ENCODE results near the gene MDFI. TPM values are rescaled to one million over a fixed set of nuclear protein-coding genes. Genes with fewer than 3 reads are reported as not detected.

Gene MDFI
- total RNA-seq, 1 experiment from 2014 or later: not detected

GRCh38 chr6:41682497-41683272 is 44.4 kb downstream of the MDFI start:
- H3K36me3 Mint-ChIP-seq (ENCODE audit: insufficient read depth, unreplicated experiment): no peaks in the 10 kb centered on the region
- intact Hi-C loops (cut with micrococcal nuclease; ENCODE audit: unreplicated experiment): loop anchor here (1.0 to 5.0 kb wide), 5 partner anchors 40 to 315 kb away; no protein-coding TSS in a partner anchor
- peaks cover 7% of the 10 kb centered on the region; the same call in 1 of the 2 replicates for H3K4me1 ChIP-seq
- CTCF ChIA-PET: interaction anchor here (0.6 to 2.5 kb wide), 24 partner anchors 9 to 796 kb away, joined by 3 to 45 read pairs (median 4); no protein-coding TSS in a partner anchor
- H3K9me3 ChIP-seq: no peaks in the 10 kb centered on the region
- DNase-seq: peak in 1 of 2 experiments; percentile 21
- no peak for TF ChIP-seq CTCF (IDR thresholded peaks at IDR 0.05; ENCODE audit: insufficient read depth in 1 of 2, low read depth in 1 of 2, low read length in 1 of 2, severe bottlenecking in 1 of 2, unreplicated experiment in 1 of 2)
- H3K4me3 Mint-ChIP-seq (ENCODE audit: unreplicated experiment): no peak overlapping the region
- BruUV-seq (replicated peaks): no TSS peak
- H3K9me3 Mint-ChIP-seq (ENCODE audit: unreplicated experiment): no peaks in the 10 kb centered on the region
- POLR2A ChIA-PET: interaction anchor here (0.6 kb wide), 1 partner anchor 74 kb away, joined by 4 read pairs; no protein-coding TSS in a partner anchor
- H3K27me3 ChIP-seq (replicated peaks; ENCODE audit: control insufficient read depth, insufficient read depth, low read length): no peaks in the 10 kb centered on the region
- H3K27me3 Mint-ChIP-seq (ENCODE audit: insufficient read depth, unreplicated experiment): no peaks in the 10 kb centered on the region
- H3K36me3 ChIP-seq (ENCODE audit: control insufficient read depth, insufficient read depth, low read length): no peaks in the 10 kb centered on the region
- no peak overlapping the region for H3K27ac Mint-ChIP-seq (ENCODE audit: unreplicated experiment)
- no peak overlapping the region for H3K4me3 ChIP-seq (ENCODE audit: low read depth, low read length)
- no peaks in the 10 kb centered on the region for H3K4me1 Mint-ChIP-seq (ENCODE audit: low read depth, unreplicated experiment)

GRCh38 chr6:41683273-41683522 is 44.9 kb downstream of the MDFI start:
- Mint-ChIP-seq H3K9me3 (ENCODE audit: unreplicated experiment) (no peaks in the 10 kb centered on the region), H3K36me3 (ENCODE audit: insufficient read depth, unreplicated experiment) (no peaks in the 10 kb centered on the region), H3K27ac (ENCODE audit: unreplicated experiment) (no peak overlapping the region), H3K4me3 (ENCODE audit: unreplicated experiment) (no peak overlapping the region), H3K4me1 (ENCODE audit: low read depth, unreplicated experiment) (no peaks in the 10 kb centered on the region), H3K27me3 (ENCODE audit: insufficient read depth, unreplicated experiment) (no peaks in the 10 kb centered on the region)
- H3K36me3 ChIP-seq (ENCODE audit: control insufficient read depth, insufficient read depth, low read length): no peaks in the 10 kb centered on the region
- H3K4me1 ChIP-seq: peaks cover 7% of the 10 kb centered on the region; the same call in 1 of the 2 replicates
- TF ChIP-seq CTCF (IDR thresholded peaks at IDR 0.05; ENCODE audit: insufficient read depth in 1 of 2, low read depth in 1 of 2, low read length in 1 of 2, severe bottlenecking in 1 of 2, unreplicated experiment in 1 of 2): no peak
- H3K4me3 ChIP-seq (ENCODE audit: low read depth, low read length): no peak overlapping the region
- intact Hi-C loops (cut with micrococcal nuclease; ENCODE audit: unreplicated experiment): loop anchor here (2.0 to 5.0 kb wide), 2 partner anchors 41 to 226 kb away; no protein-coding TSS in a partner anchor
- no TSS peak for BruUV-seq (replicated peaks)
- ChIA-PET POLR2A (no interaction called here), CTCF (interaction anchor here (0.6 to 2.5 kb wide), 11 partner anchors 10 to 315 kb away, joined by 3 to 21 read pairs (median 3); no protein-coding TSS in a partner anchor)
- no peaks in the 10 kb centered on the region for H3K9me3 ChIP-seq
- H3K27me3 ChIP-seq (replicated peaks; ENCODE audit: control insufficient read depth, insufficient read depth, low read length): no peaks in the 10 kb centered on the region
- no peak for DNase-seq

- Histone ChIP-seq H3K36me3 (ENCODE audit: control insufficient read depth, insufficient read depth, low read length) (no peaks in the 10 kb centered on the region), H3K9me3 (no peaks in the 10 kb centered on the region), H3K4me3 (ENCODE audit: low read depth, low read length) (no peak overlapping the region), H3K27me3 (replicated peaks; ENCODE audit: control insufficient read depth, insufficient read depth, low read length) (no peaks in the 10 kb centered on the region), H3K4me1 (peaks cover 7% of the 10 kb centered on the region; the same call in 1 of the 2 replicates)
- H3K9me3 Mint-ChIP-seq (ENCODE audit: unreplicated experiment): no peaks in the 10 kb centered on the region
- H3K36me3 Mint-ChIP-seq (ENCODE audit: insufficient read depth, unreplicated experiment): no peaks in the 10 kb centered on the region
- intact Hi-C loops (cut with micrococcal nuclease; ENCODE audit: unreplicated experiment): loop anchor here (2.0 to 5.0 kb wide), 2 partner anchors 41 to 227 kb away; no protein-coding TSS in a partner anchor
- no peaks in the 10 kb centered on the region for H3K4me1 Mint-ChIP-seq (ENCODE audit: low read depth, unreplicated experiment)
- peak overlapping the region; percentile 45 for H3K4me3 Mint-ChIP-seq (ENCODE audit: unreplicated experiment)
- H3K27me3 Mint-ChIP-seq (ENCODE audit: insufficient read depth, unreplicated experiment): no peaks in the 10 kb centered on the region
- ChIA-PET CTCF (interaction anchor here (0.6 to 2.5 kb wide), 11 partner anchors 10 to 1547 kb away, joined by 3 to 21 read pairs (median 3); no protein-coding TSS in a partner anchor), POLR2A (no interaction called here)
- peak; percentile 65 to 83 for DNase-seq
- peak; percentile 85 to 89 for TF ChIP-seq CTCF (IDR thresholded peaks at IDR 0.05; ENCODE audit: insufficient read depth in 1 of 2, low read depth in 1 of 2, low read length in 1 of 2, severe bottlenecking in 1 of 2, unreplicated experiment in 1 of 2)
- no peak overlapping the region for H3K27ac Mint-ChIP-seq (ENCODE audit: unreplicated experiment)
- no TSS peak for BruUV-seq (replicated peaks)
Observed at GRCh38 chr6:41683523-41684310, 45.4 kb downstream of the MDFI start.
